ENCODE data around the gene COL9A3.
"Not testable (repeated sequence)": the region's sequence is repeated elsewhere in the genome, so short reads cannot be mapped to it uniquely, and the experiment has no call there.

The COL9A3 gene

GRCh38 chr20:62844182-62844581 is 27.3 kb downstream of the COL9A3 start:
- no peak for TF ChIP-seq CTCF (conservative IDR thresholded peaks at IDR 0.05; ENCODE audit: control insufficient read depth, insufficient read depth, low read depth, low read length)
- DNase-seq (ENCODE audit: low read depth), result no peak
- H3K4me3 ChIP-seq (ENCODE audit: control insufficient read depth, low read depth, low read length), result no peak overlapping the region

GRCh38 chr20:62845416-62846160 is 28.7 kb downstream of the COL9A3 start:
- DNase-seq (ENCODE audit: low read depth), result peak; percentile 76
- no peak overlapping the region for H3K4me3 ChIP-seq (ENCODE audit: control insufficient read depth, low read depth, low read length)
- no peak for TF ChIP-seq CTCF (conservative IDR thresholded peaks at IDR 0.05; ENCODE audit: control insufficient read depth, insufficient read depth, low read depth, low read length)

- peak; percentile 76 for DNase-seq (ENCODE audit: low read depth)
- H3K4me3 ChIP-seq (ENCODE audit: control insufficient read depth, low read depth, low read length), result no peak overlapping the region
- no peak for TF ChIP-seq CTCF (conservative IDR thresholded peaks at IDR 0.05; ENCODE audit: control insufficient read depth, insufficient read depth, low read depth, low read length)
Observed at GRCh38 chr20:62846166-62846890, 29.5 kb downstream of the COL9A3 start.

- H3K4me3 ChIP-seq (ENCODE audit: control insufficient read depth, low read depth, low read length); DNase-seq (ENCODE audit: low read depth): not testable (repeated sequence)
Observed at GRCh38 chr20:62848917-62849316, 32.1 kb downstream of the COL9A3 start.

GRCh38 chr20:62849431-62849830 is 32.6 kb downstream of the COL9A3 start:
- H3K4me3 ChIP-seq (ENCODE audit: control insufficient read depth, low read depth, low read length), result no peak overlapping the region
- no peak for DNase-seq (ENCODE audit: low read depth)
- TF ChIP-seq CTCF (conservative IDR thresholded peaks at IDR 0.05; ENCODE audit: control insufficient read depth, insufficient read depth, low read depth, low read length), result no peak

GRCh38 chr20:62850333-62850974 is 33.6 kb downstream of the COL9A3 start:
- DNase-seq (ENCODE audit: low read depth), result no peak
- H3K4me3 ChIP-seq (ENCODE audit: control insufficient read depth, low read depth, low read length), result no peak overlapping the region
- no peak for TF ChIP-seq CTCF (conservative IDR thresholded peaks at IDR 0.05; ENCODE audit: control insufficient read depth, insufficient read depth, low read depth, low read length)

GRCh38 chr20:62852196-62852595 is 35.3 kb downstream of the COL9A3 start:
- no peak for DNase-seq (ENCODE audit: low read depth)
- no peak for TF ChIP-seq CTCF (conservative IDR thresholded peaks at IDR 0.05; ENCODE audit: control insufficient read depth, insufficient read depth, low read depth, low read length)
- no peak overlapping the region for H3K4me3 ChIP-seq (ENCODE audit: control insufficient read depth, low read depth, low read length)
